T47D (cell line): ENCODE data around the gene CEP250.

ENCODE experiments used
- DNase-seq, 2 experiments: peaks; one replicate each; pipeline versions ENCODE4 v3.0.0 to v3.0.0-alpha.2; 2011 to 2012; ENCODE audit warnings: low read depth in 1 of 2, low spot score in 1 of 2
- JUND ChIP-seq: IDR thresholded peaks from 2 replicates; pipeline ENCODE4 v1.6.1; 2012; ENCODE audit warnings: low read depth
- in situ Hi-C: cut with HindIII; loops from 2 replicates; pipeline ENCODE4 v1.10.0; 2016; ENCODE audit warnings: low sequenced_read_pairs, low pct_unique_long_range_greater_than_20kb

Gene CEP250

GRCh38 chr20:35462351-35462750 lies 7.0 kb downstream of the CEP250 start:
- in situ Hi-C loops = no loop called here
- no peak for DNase-seq
- TF ChIP-seq JUND = no peak

GRCh38 chr20:35463455-35464300 lies 8.3 kb downstream of the CEP250 start:
- DNase-seq = peak; percentile 61 to 81
- in situ Hi-C loops = no loop called here
- TF ChIP-seq JUND = no peak

GRCh38 chr20:35465976-35466375 lies 10.6 kb downstream of the CEP250 start:
- TF ChIP-seq JUND = no peak
- in situ Hi-C loops = no loop called here
- no peak for DNase-seq

- no peak for TF ChIP-seq JUND
- in situ Hi-C loops = no loop called here
- DNase-seq = no peak
Observed at GRCh38 chr20:35466856-35467255, 11.5 kb downstream of the CEP250 start.

- in situ Hi-C loops = no loop called here
- TF ChIP-seq JUND = no peak
- DNase-seq = peak in 1 of 2 experiments; percentile 35
Observed at GRCh38 chr20:35467339-35468224, 12.2 kb downstream of the CEP250 start.

- peak; percentile 51; the same call in 1 of the 2 replicates for TF ChIP-seq JUND
- DNase-seq = peak; percentile 33 to 89
- in situ Hi-C loops = no loop called here
Observed at GRCh38 chr20:35468671-35469334, 13.4 kb downstream of the CEP250 start.

- no peak for TF ChIP-seq JUND
- DNase-seq = no peak
- in situ Hi-C loops = no loop called here
Observed at GRCh38 chr20:35472209-35472608, 16.8 kb downstream of the CEP250 start.

- in situ Hi-C loops = no loop called here
- TF ChIP-seq JUND = no peak
- DNase-seq = no peak
Observed at GRCh38 chr20:35473684-35474083, 18.3 kb downstream of the CEP250 start.

GRCh38 chr20:35474303-35474871 lies 19.0 kb downstream of the CEP250 start:
- no peak for TF ChIP-seq JUND
- DNase-seq = no peak
- in situ Hi-C loops = no loop called here

GRCh38 chr20:35476288-35476687 lies 20.9 kb downstream of the CEP250 start:
- in situ Hi-C loops = no loop called here

GRCh38 chr20:35478804-35479472 lies 23.5 kb downstream of the CEP250 start:
- in situ Hi-C loops = no loop called here
- no peak for TF ChIP-seq JUND
- no peak for DNase-seq

More at GRCh38 chr20:35476288-35476687, 20.9 kb downstream of the CEP250 start:
- no peak for TF ChIP-seq JUND
- DNase-seq = no peak

- in situ Hi-C loops = no loop called here
- no peak for TF ChIP-seq JUND
- DNase-seq = no peak
Observed at GRCh38 chr20:35479798-35480197, 24.4 kb downstream of the CEP250 start.
